Hypothalamus (tissue), 51 donors: Measurements from ENCODE around the gene VPS35.
"Not testable (repeated sequence)": the region's sequence is repeated elsewhere in the genome, so short reads cannot be mapped to it uniquely, and the experiment has no call there.

Experiments used
- DNase-seq, 51 donors: peaks; one replicate each; lab custom pipeline; 2025; lab: John Stamatoyannopoulos, UW

The VPS35 gene

GRCh38 chr16:46673320-46674013 lies 15.5 kb downstream of the VPS35 start:
- peak in 12 of 51 donors; percentile 1 to 30 (median 14) for DNase-seq

- DNase-seq: no peak
Observed at GRCh38 chr16:46662123-46662522, 26.9 kb downstream of the VPS35 start.

- DNase-seq: peak in 19 of 51 donors; percentile 5 to 34 (median 16)
Observed at GRCh38 chr16:46658925-46659324, 30.1 kb downstream of the VPS35 start.

- no peak for DNase-seq
Observed at GRCh38 chr16:46651305-46651704, 37.7 kb downstream of the VPS35 start.

GRCh38 chr16:46650254-46650623 lies 38.7 kb downstream of the VPS35 start:
- DNase-seq: no peak

GRCh38 chr16:46649588-46650253 lies 39.3 kb downstream of the VPS35 start:
- DNase-seq: peak in 1 of 51 donors; percentile 3

GRCh38 chr16:46648656-46649055 lies 40.3 kb downstream of the VPS35 start:
- DNase-seq: no peak

GRCh38 chr16:46638947-46639925 lies 49.7 kb downstream of the VPS35 start:
- DNase-seq: no peak

GRCh38 chr16:46632778-46633733 lies 55.9 kb downstream of the VPS35 start:
- DNase-seq: no peak

- DNase-seq: peak in 5 of 51 donors; percentile 7 to 31 (median 21)
Observed at GRCh38 chr16:46629331-46630219, 59.4 kb downstream of the VPS35 start.

- DNase-seq: no peak
Observed at GRCh38 chr16:46627746-46628145, 61.2 kb downstream of the VPS35 start.

GRCh38 chr16:46626681-46627080 lies 62.3 kb downstream of the VPS35 start:
- DNase-seq: not testable (repeated sequence)

- DNase-seq: not testable (repeated sequence)
Observed at GRCh38 chr16:46624862-46625261, 64.1 kb downstream of the VPS35 start.

- DNase-seq: not testable (repeated sequence)
Observed at GRCh38 chr16:46623707-46624106, 65.3 kb downstream of the VPS35 start.

- DNase-seq: not testable (repeated sequence)
Observed at GRCh38 chr16:46623246-46623645, 65.7 kb downstream of the VPS35 start.

GRCh38 chr16:46621934-46622676 lies 66.9 kb downstream of the VPS35 start:
- no peak for DNase-seq

GRCh38 chr16:46621006-46621933 lies 67.7 kb downstream of the VPS35 start, which contains the start of gene SHCBP1:
SHCBP1 (minus strand) TSS chr16:46621379; CDS start chr16:46621359, 20 bp downstream.
- DNase-seq: peak in 49 of 51 donors; percentile 9 to 87 (median 68)
